Neutrophil (primary cell): ENCODE measurements around the gene AGT.

Source experiments
- H3K27ac ChIP-seq: fragments of 200-600 bp; sonication (generic); 2 replicates; pipeline ENCODE4 v1.5.1; 2016; ENCODE audit warnings: mild to moderate bottlenecking, moderate library complexity
- H3K27me3 ChIP-seq: fragments of 200-600 bp; sonication (generic); 2 replicates; pipeline ENCODE4 v1.6.0; 2016; ENCODE audit warnings: mild to moderate bottlenecking
- H3K36me3 ChIP-seq: fragments of 200-600 bp; sonication (generic); 2 replicates; pipeline ENCODE4 v1.5.1; 2017
- H3K4me1 ChIP-seq, 2 experiments: fragments of 200-600 bp in 1 of 2; sonication (generic) in 1 of 2; 1 replicate in 1 of 2; 2 replicates in 1 of 2; pipeline versions ENCODE4 v1.5.1 to v1.6.1; 2013 to 2016; ENCODE audit warnings: low read depth in 1 of 2, low read length in 1 of 2, mild to moderate bottlenecking in 1 of 2, moderate library complexity in 1 of 2; ENCODE audit not compliant: control insufficient read depth in 1 of 2, insufficient read depth in 1 of 2
- H3K4me3 ChIP-seq, 2 experiments: fragments of 200-600 bp in 1 of 2; sonication (generic) in 1 of 2; 1 replicate in 1 of 2; 2 replicates in 1 of 2; pipeline ENCODE4 v1.5.1; 2013 to 2016; ENCODE audit warnings: low read depth in 1 of 2, low read length in 1 of 2, mild to moderate bottlenecking in 1 of 2, moderate library complexity in 1 of 2
- H3K9me3 ChIP-seq: fragments of 200-600 bp; sonication (generic); 2 replicates; pipeline ENCODE4 v1.5.1; 2016
- TF ChIP-seq, protein P1 (sequence below): fragments of 200-600 bp; sonication (generic); IDR thresholded peaks from 2 replicates; pipeline ENCODE4 v1.5.1; 2016; ENCODE audit warnings: antibody characterized with exemption

The AGT gene

GRCh38 chr1:230713915-230714764 is at the start of gene AGT:
Gene AGT, minus strand, starts transcription at chr1:230714122. Its CDS starts 3,299 bp downstream, at chr1:230710823.
- H3K4me3 ChIP-seq, result no peak within 1 kb of the TSS
- no peaks in the 10 kb centered on the region for H3K9me3 ChIP-seq
- H3K27me3 ChIP-seq, result peaks cover 14% of the 10 kb centered on the region
- no peak within 1 kb of the TSS for H3K27ac ChIP-seq
- H3K36me3 ChIP-seq, result no peaks in the 10 kb centered on the region
- no peaks in the 10 kb centered on the region for H3K4me1 ChIP-seq
- TF ChIP-seq, protein P1, sequence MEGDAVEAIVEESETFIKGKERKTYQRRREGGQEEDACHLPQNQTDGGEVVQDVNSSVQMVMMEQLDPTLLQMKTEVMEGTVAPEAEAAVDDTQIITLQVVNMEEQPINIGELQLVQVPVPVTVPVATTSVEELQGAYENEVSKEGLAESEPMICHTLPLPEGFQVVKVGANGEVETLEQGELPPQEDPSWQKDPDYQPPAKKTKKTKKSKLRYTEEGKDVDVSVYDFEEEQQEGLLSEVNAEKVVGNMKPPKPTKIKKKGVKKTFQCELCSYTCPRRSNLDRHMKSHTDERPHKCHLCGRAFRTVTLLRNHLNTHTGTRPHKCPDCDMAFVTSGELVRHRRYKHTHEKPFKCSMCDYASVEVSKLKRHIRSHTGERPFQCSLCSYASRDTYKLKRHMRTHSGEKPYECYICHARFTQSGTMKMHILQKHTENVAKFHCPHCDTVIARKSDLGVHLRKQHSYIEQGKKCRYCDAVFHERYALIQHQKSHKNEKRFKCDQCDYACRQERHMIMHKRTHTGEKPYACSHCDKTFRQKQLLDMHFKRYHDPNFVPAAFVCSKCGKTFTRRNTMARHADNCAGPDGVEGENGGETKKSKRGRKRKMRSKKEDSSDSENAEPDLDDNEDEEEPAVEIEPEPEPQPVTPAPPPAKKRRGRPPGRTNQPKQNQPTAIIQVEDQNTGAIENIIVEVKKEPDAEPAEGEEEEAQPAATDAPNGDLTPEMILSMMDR, result no peak

DNA sequence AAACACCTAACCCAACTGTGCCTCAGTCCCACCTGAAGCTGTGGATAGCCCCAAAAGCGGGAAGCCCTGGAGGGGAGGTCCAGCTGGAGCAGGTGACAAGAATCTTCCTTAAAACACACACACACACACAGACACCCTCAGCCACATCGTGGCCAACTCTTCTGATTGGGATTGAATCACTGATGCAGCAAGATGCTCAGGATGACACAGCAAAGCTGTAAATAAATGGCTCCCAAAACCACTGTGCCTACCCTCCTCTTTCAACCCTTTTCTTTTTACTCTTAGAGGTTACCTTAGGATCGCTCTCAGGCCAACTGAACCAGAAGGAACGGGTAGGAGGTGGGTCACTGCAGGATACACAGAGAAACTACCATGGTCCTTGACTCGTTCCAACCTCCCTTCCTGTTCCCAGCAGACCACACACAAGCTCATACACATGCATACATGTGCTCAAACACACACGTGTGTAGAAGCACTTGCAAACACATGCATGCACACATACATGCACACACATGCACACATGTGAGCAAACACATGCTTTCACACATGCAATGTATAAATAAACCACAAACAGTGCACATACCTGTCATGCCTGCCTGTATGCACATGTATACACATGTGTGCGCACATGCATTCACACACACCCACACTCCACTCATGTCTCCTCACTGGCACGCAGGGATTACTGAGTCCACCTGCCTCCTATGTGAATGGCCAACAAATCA is 47.7 kb upstream of the AGT start:
- no peaks in the 10 kb centered on the region for H3K9me3 ChIP-seq
- no peak overlapping the region for H3K4me3 ChIP-seq
- TF ChIP-seq, protein P1, result no peak
- peaks cover 13% of the 10 kb centered on the region for H3K27me3 ChIP-seq
- no peak overlapping the region for H3K27ac ChIP-seq
- no peaks in the 10 kb centered on the region for H3K36me3 ChIP-seq
- no peaks in the 10 kb centered on the region for H3K4me1 ChIP-seq

DNA sequence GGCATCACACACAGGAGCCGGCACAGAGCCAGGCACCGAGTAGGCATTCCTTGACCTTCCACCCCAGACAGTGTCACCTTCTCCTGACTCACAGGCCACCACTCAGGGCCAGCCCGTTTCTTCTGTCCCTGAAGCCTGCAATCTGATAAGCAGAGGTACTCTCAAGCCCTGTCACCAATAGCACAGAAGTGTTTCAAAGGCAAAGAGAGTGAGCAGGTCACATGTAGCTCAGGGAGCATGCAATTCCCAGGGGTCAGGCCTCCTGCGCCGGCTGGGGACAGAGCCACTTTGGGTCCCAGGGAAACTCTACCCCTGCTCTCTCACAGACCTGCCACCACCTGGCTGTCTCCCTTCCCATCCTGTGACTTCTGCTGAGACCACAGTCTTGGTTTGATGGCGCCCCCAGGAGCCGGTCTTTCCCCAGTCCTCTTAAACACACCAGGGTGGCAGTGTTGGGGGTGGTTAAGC is 46.5 kb upstream of the AGT start:
- Histone ChIP-seq H3K27me3 (peaks cover 13% of the 10 kb centered on the region), H3K4me1 (no peaks in the 10 kb centered on the region), H3K4me3 (no peak overlapping the region), H3K27ac (no peak overlapping the region), H3K36me3 (no peaks in the 10 kb centered on the region), H3K9me3 (no peaks in the 10 kb centered on the region)
- TF ChIP-seq, protein P1, result no peak

- no peak overlapping the region for H3K27ac ChIP-seq
- TF ChIP-seq, protein P1, result no peak
- H3K36me3 ChIP-seq, result no peaks in the 10 kb centered on the region
- H3K4me1 ChIP-seq, result no peaks in the 10 kb centered on the region
- peaks cover 13% of the 10 kb centered on the region for H3K27me3 ChIP-seq
- no peaks in the 10 kb centered on the region for H3K9me3 ChIP-seq
- no peak overlapping the region for H3K4me3 ChIP-seq
Measured at GRCh38 chr1:230759369-230760065, 45.6 kb upstream of the AGT start.

- Histone ChIP-seq H3K27me3 (peaks cover 16% of the 10 kb centered on the region), H3K9me3 (no peaks in the 10 kb centered on the region), H3K4me3 (no peak overlapping the region), H3K4me1 (no peaks in the 10 kb centered on the region), H3K27ac (no peak overlapping the region), H3K36me3 (no peaks in the 10 kb centered on the region)
- TF ChIP-seq, protein P1, result no peak
Measured at GRCh38 chr1:230758709-230759368, 44.9 kb upstream of the AGT start.
